ENCODE measurements around the gene BRICD5. TPM values are rescaled to one million over a fixed set of nuclear protein-coding genes. Genes with fewer than 3 reads are reported as not detected.

The BRICD5 gene
- total RNA-seq, 1 donor from 2014 or later: 1.4 TPM

- Histone ChIP-seq H3K36me3 (peaks cover 36 to 56% of the 10 kb centered on the region in 2 donors), H3K9me3 (no peaks in the 10 kb centered on the region), H3K4me3 (no peak overlapping the region), H3K4me1 (no peaks in the 10 kb centered on the region), H3K27me3 (no peaks in the 10 kb centered on the region), H3K27ac (no peak overlapping the region)
- DNase-seq (ENCODE audit: low spot score in 2 of 2): no peak
- intact Hi-C loops (cut with DNase I): no loop called here
- TF ChIP-seq CTCF (IDR thresholded peaks at IDR 0.05): no peak
Observed at GRCh38 chr16:2177561-2177960, 33.1 kb downstream of the BRICD5 start.

- Histone ChIP-seq H3K9me3 (no peaks in the 10 kb centered on the region), H3K27me3 (no peaks in the 10 kb centered on the region), H3K27ac (no peak overlapping the region), H3K4me3 (no peak overlapping the region), H3K36me3 (peaks cover 40 to 60% of the 10 kb centered on the region in 2 donors), H3K4me1 (no peaks in the 10 kb centered on the region)
- no peak for DNase-seq (ENCODE audit: low spot score in 2 of 2)
- intact Hi-C loops (cut with DNase I): no loop called here
- no peak for TF ChIP-seq CTCF (IDR thresholded peaks at IDR 0.05)
Observed at GRCh38 chr16:2177101-2177500, 33.6 kb downstream of the BRICD5 start.

GRCh38 chr16:2176047-2176446 is 34.6 kb downstream of the BRICD5 start:
- DNase-seq (ENCODE audit: low spot score in 2 of 2): no peak
- H3K27ac ChIP-seq: no peak overlapping the region
- intact Hi-C loops (cut with DNase I): no loop called here
- no peak for TF ChIP-seq CTCF (IDR thresholded peaks at IDR 0.05)
- peaks cover 43 to 71% of the 10 kb centered on the region in 2 donors for H3K36me3 ChIP-seq
- H3K4me1 ChIP-seq: no peaks in the 10 kb centered on the region
- no peak overlapping the region for H3K4me3 ChIP-seq
- no peaks in the 10 kb centered on the region for H3K9me3 ChIP-seq
- H3K27me3 ChIP-seq: no peaks in the 10 kb centered on the region

GRCh38 chr16:2175454-2175853 is 35.2 kb downstream of the BRICD5 start:
- no peak for DNase-seq (ENCODE audit: low spot score in 2 of 2)
- intact Hi-C loops (cut with DNase I): no loop called here
- peaks cover 43 to 76% of the 10 kb centered on the region in 2 donors for H3K36me3 ChIP-seq
- no peaks in the 10 kb centered on the region for H3K27me3 ChIP-seq
- no peaks in the 10 kb centered on the region for H3K9me3 ChIP-seq
- H3K4me1 ChIP-seq: no peaks in the 10 kb centered on the region
- H3K27ac ChIP-seq: no peak overlapping the region
- H3K4me3 ChIP-seq: no peak overlapping the region
- no peak for TF ChIP-seq CTCF (IDR thresholded peaks at IDR 0.05)

GRCh38 chr16:2174396-2175131 is 36.1 kb downstream of the BRICD5 start:
- intact Hi-C loops (cut with DNase I): no loop called here
- no peaks in the 10 kb centered on the region for H3K4me1 ChIP-seq
- H3K27me3 ChIP-seq: no peaks in the 10 kb centered on the region
- H3K36me3 ChIP-seq: peaks cover 45 to 78% of the 10 kb centered on the region in 2 donors
- H3K27ac ChIP-seq: no peak overlapping the region
- no peak overlapping the region for H3K4me3 ChIP-seq
- no peaks in the 10 kb centered on the region for H3K9me3 ChIP-seq
- no peak for DNase-seq (ENCODE audit: low spot score in 2 of 2)
- no peak for TF ChIP-seq CTCF (IDR thresholded peaks at IDR 0.05)

Measured in ascending aorta (tissue), 2 donors.